Measurements from ENCODE around the gene CNN1. TPM values are rescaled to one million over a fixed set of nuclear protein-coding genes. Genes with fewer than 3 reads are reported as not detected.

Gene CNN1
- total RNA-seq, 1 donor from 2014 or later: not detected

- TF ChIP-seq, protein P1, sequence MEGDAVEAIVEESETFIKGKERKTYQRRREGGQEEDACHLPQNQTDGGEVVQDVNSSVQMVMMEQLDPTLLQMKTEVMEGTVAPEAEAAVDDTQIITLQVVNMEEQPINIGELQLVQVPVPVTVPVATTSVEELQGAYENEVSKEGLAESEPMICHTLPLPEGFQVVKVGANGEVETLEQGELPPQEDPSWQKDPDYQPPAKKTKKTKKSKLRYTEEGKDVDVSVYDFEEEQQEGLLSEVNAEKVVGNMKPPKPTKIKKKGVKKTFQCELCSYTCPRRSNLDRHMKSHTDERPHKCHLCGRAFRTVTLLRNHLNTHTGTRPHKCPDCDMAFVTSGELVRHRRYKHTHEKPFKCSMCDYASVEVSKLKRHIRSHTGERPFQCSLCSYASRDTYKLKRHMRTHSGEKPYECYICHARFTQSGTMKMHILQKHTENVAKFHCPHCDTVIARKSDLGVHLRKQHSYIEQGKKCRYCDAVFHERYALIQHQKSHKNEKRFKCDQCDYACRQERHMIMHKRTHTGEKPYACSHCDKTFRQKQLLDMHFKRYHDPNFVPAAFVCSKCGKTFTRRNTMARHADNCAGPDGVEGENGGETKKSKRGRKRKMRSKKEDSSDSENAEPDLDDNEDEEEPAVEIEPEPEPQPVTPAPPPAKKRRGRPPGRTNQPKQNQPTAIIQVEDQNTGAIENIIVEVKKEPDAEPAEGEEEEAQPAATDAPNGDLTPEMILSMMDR (IDR thresholded peaks at IDR 0.05): no peak
- ChIA-PET POLR2A (interaction anchor here (0.6 kb wide), 1 partner anchor 268 kb away, joined by 5 read pairs; no protein-coding TSS in a partner anchor), CTCF (interaction anchor here (0.6 kb wide), 1 partner anchor 1057 kb away, joined by 3 read pairs; no protein-coding TSS in a partner anchor)
- Mint-ChIP-seq H3K27ac (no peak overlapping the region), H3K36me3 (ENCODE audit: low read depth) (peaks cover 32% of the 10 kb centered on the region), H3K4me1 (no peaks in the 10 kb centered on the region), H3K4me3 (no peak overlapping the region), H3K27me3 (no peaks in the 10 kb centered on the region), H3K9me3 (no peaks in the 10 kb centered on the region)
- ATAC-seq (ENCODE audit: low read depth): peak; percentile 84
- DNase-seq: peak; percentile 56
- intact Hi-C loops (cut with micrococcal nuclease): loop anchor here (1.0 kb wide), 2 partner anchors 64 to 91 kb away; no protein-coding TSS in a partner anchor
Observed at GRCh38 chr19:11496391-11497163, 42.1 kb upstream of the CNN1 start.

GRCh38 chr19:11499220-11499726, 39.4 kb upstream of the CNN1 start:
- H3K4me3 Mint-ChIP-seq: no peak overlapping the region
- TF ChIP-seq, protein P1 (IDR thresholded peaks at IDR 0.05): no peak
- POLR2A ChIA-PET: no interaction called here
- intact Hi-C loops (cut with micrococcal nuclease): no loop called here
- H3K27ac Mint-ChIP-seq: no peak overlapping the region
- DNase-seq: no peak
- ATAC-seq (ENCODE audit: low read depth): no peak
- CTCF ChIA-PET: no interaction called here
- H3K4me1 Mint-ChIP-seq: no peaks in the 10 kb centered on the region
- no peaks in the 10 kb centered on the region for H3K27me3 Mint-ChIP-seq
- H3K9me3 Mint-ChIP-seq: no peaks in the 10 kb centered on the region
- H3K36me3 Mint-ChIP-seq (ENCODE audit: low read depth): peaks cover 25% of the 10 kb centered on the region

- no peak overlapping the region for H3K4me3 Mint-ChIP-seq
- TF ChIP-seq, protein P1 (IDR thresholded peaks at IDR 0.05): no peak
- ATAC-seq (ENCODE audit: low read depth): no peak
- no peaks in the 10 kb centered on the region for H3K27me3 Mint-ChIP-seq
- DNase-seq: no peak
- H3K4me1 Mint-ChIP-seq: peaks cover 5% of the 10 kb centered on the region
- H3K36me3 Mint-ChIP-seq (ENCODE audit: low read depth): peaks cover 24% of the 10 kb centered on the region
- H3K27ac Mint-ChIP-seq: no peak overlapping the region
- no peaks in the 10 kb centered on the region for H3K9me3 Mint-ChIP-seq
- ChIA-PET POLR2A (no interaction called here), CTCF (no interaction called here)
- intact Hi-C loops (cut with micrococcal nuclease): no loop called here
Observed at GRCh38 chr19:11499890-11500420, 38.7 kb upstream of the CNN1 start.

DNA sequence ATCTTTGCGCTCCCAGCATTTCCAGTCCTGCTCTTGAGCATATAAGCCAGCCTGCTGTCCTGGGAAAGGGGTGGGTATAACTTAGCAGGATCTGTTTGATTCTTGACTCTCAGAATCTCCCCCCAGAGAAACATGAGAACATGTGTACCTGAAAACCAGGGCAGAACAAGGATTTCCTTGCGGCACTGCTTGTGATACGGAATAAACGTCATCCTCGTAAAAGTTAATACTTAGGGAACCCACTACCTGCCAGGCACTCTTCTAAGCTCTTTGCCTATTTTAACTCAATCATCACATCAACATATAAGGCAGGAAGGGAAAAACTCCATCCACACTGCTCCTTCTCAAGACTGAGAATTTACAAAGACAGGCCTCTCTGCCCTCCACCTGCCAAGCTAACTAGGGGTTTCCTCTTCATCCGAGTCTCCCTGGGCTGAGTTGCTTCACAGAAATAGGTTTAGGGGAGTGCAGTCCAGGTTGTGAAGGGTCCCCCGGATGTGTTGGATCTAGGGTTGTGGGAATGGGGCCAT, 34.1 kb upstream of the CNN1 start:
- ChIA-PET POLR2A (interaction anchor here (1.8 kb wide), 1 partner anchor 129 kb away, joined by 8 read pairs; no protein-coding TSS in a partner anchor), CTCF (no interaction called here)
- DNase-seq: no peak
- peak overlapping the region; percentile 83 for H3K27ac Mint-ChIP-seq
- H3K4me1 Mint-ChIP-seq: peaks cover 18% of the 10 kb centered on the region
- peak overlapping the region; percentile 92 for H3K4me3 Mint-ChIP-seq
- ATAC-seq (ENCODE audit: low read depth): no peak
- TF ChIP-seq, protein P1 (IDR thresholded peaks at IDR 0.05): no peak
- H3K9me3 Mint-ChIP-seq: no peaks in the 10 kb centered on the region
- intact Hi-C loops (cut with micrococcal nuclease): loop anchor here (1.0 to 2.0 kb wide), 10 partner anchors 22 to 634 kb away; partner anchors contain the start of genes CARM1, CCDC159, ECSIT and ELOF1
- peaks cover 13% of the 10 kb centered on the region for H3K36me3 Mint-ChIP-seq (ENCODE audit: low read depth)
- no peaks in the 10 kb centered on the region for H3K27me3 Mint-ChIP-seq
